Osteocyte (in vitro differentiated cells): ENCODE measurements around the gene FNDC11. TPM values are rescaled to one million over a fixed set of nuclear protein-coding genes. Genes with fewer than 3 reads are reported as not detected.
"Not testable (repeated sequence)": the region's sequence is repeated elsewhere in the genome, so short reads cannot be mapped to it uniquely, and the experiment has no call there.

Experiments
- DNase-seq: peaks from one replicate; pipeline ENCODE4 v3.0.0; 2021; ENCODE audit warnings: mixed read lengths; ENCODE audit not compliant: unreplicated experiment; ENCODE audit errors: extremely low spot score
- H3K27ac Mint-ChIP-seq: one replicate; pipeline ENCODE4 v1.8.0; 2021; ENCODE audit warnings: mild to moderate bottlenecking, mixed read lengths; ENCODE audit not compliant: unreplicated experiment
- H3K27me3 Mint-ChIP-seq: one replicate; pipeline ENCODE4 v1.8.0; 2021; ENCODE audit warnings: mixed read lengths; ENCODE audit not compliant: unreplicated experiment
- H3K36me3 Mint-ChIP-seq: one replicate; pipeline ENCODE4 v1.8.0; 2021; ENCODE audit warnings: mixed read lengths; ENCODE audit not compliant: unreplicated experiment
- H3K4me1 Mint-ChIP-seq: one replicate; pipeline ENCODE4 v1.8.0; 2021; ENCODE audit warnings: mixed read lengths; ENCODE audit not compliant: unreplicated experiment
- H3K4me3 Mint-ChIP-seq: one replicate; pipeline ENCODE4 v1.8.0; 2021; ENCODE audit warnings: mild to moderate bottlenecking, moderate library complexity, mixed read lengths; ENCODE audit not compliant: unreplicated experiment
- H3K9me3 Mint-ChIP-seq: one replicate; pipeline ENCODE4 v1.8.0; 2021; ENCODE audit warnings: mixed read lengths; ENCODE audit not compliant: unreplicated experiment
- CTCF ChIP-seq: fragments of 200-600 bp; sonication (generic); IDR thresholded peaks from 2 replicates; pipeline ENCODE4 v1.5.0; 2021; ENCODE audit warnings: antibody characterized with exemption, mild to moderate bottlenecking, moderate library complexity
- total RNA-seq: library from RNA; stranded (reverse); gene quantifications from 2 replicates; pipeline ENCODE4 v1.2.1, GENCODE V29; 2021

The FNDC11 gene
- total RNA-seq, 1 donor from 2014 or later = 0.13 TPM

- no peak for DNase-seq
- no peak for TF ChIP-seq CTCF
- H3K4me3 Mint-ChIP-seq = no peak overlapping the region
- no peaks in the 10 kb centered on the region for H3K36me3 Mint-ChIP-seq
- no peaks in the 10 kb centered on the region for H3K27me3 Mint-ChIP-seq
- no peaks in the 10 kb centered on the region for H3K9me3 Mint-ChIP-seq
- peaks cover 3% of the 10 kb centered on the region for H3K4me1 Mint-ChIP-seq
- H3K27ac Mint-ChIP-seq = no peak overlapping the region
Measured at GRCh38 chr20:63568986-63569949, 15.3 kb downstream of the FNDC11 start.

GRCh38 chr20:63570281-63571086 lies 16.5 kb downstream of the FNDC11 start:
- no peak overlapping the region for H3K4me3 Mint-ChIP-seq
- H3K9me3 Mint-ChIP-seq = no peaks in the 10 kb centered on the region
- no peaks in the 10 kb centered on the region for H3K27me3 Mint-ChIP-seq
- H3K27ac Mint-ChIP-seq = no peak overlapping the region
- peaks cover 9% of the 10 kb centered on the region for H3K4me1 Mint-ChIP-seq
- H3K36me3 Mint-ChIP-seq = no peaks in the 10 kb centered on the region
- no peak for DNase-seq
- no peak for TF ChIP-seq CTCF

GRCh38 chr20:63571087-63571478 lies 17.1 kb downstream of the FNDC11 start:
- not testable (repeated sequence) for H3K27me3 Mint-ChIP-seq, DNase-seq, H3K36me3 Mint-ChIP-seq, H3K27ac Mint-ChIP-seq, H3K9me3 Mint-ChIP-seq, H3K4me3 Mint-ChIP-seq
- H3K4me1 Mint-ChIP-seq = peaks cover 12% of the 10 kb centered on the region

- peaks cover 15% of the 10 kb centered on the region for H3K4me1 Mint-ChIP-seq
- no peaks in the 10 kb centered on the region for H3K27me3 Mint-ChIP-seq
- no peak for TF ChIP-seq CTCF
- no peak overlapping the region for H3K27ac Mint-ChIP-seq
- no peaks in the 10 kb centered on the region for H3K36me3 Mint-ChIP-seq
- DNase-seq = no peak
- no peaks in the 10 kb centered on the region for H3K9me3 Mint-ChIP-seq
- H3K4me3 Mint-ChIP-seq = no peak overlapping the region
Measured at GRCh38 chr20:63572071-63572787, 18.3 kb downstream of the FNDC11 start.

GRCh38 chr20:63572788-63573646 lies 19.1 kb downstream of the FNDC11 start:
- no peaks in the 10 kb centered on the region for H3K9me3 Mint-ChIP-seq
- H3K4me1 Mint-ChIP-seq = peaks cover 15% of the 10 kb centered on the region
- peak overlapping the region; percentile 57 for H3K27ac Mint-ChIP-seq
- DNase-seq = no peak
- no peak for TF ChIP-seq CTCF
- no peaks in the 10 kb centered on the region for H3K27me3 Mint-ChIP-seq
- H3K36me3 Mint-ChIP-seq = no peaks in the 10 kb centered on the region
- H3K4me3 Mint-ChIP-seq = peak overlapping the region; percentile 76
